HEK293T (cell line): ENCODE data around the gene KIF1A.

Experiments
- CTCF ChIA-PET: fragments of 350-600 bp; formaldehyde crosslinking; extraction: SDS; loops from one replicate; lab custom pipeline; 2021; ENCODE audit warnings: antibody characterized with exemption, inconsistent platforms; lab: Yijun Ruan, JAX
- POLR2A ChIA-PET: fragments of 350-600 bp; formaldehyde crosslinking; extraction: SDS; loops from one replicate; lab custom pipeline; 2020; ENCODE audit warnings: antibody characterized with exemption, inconsistent platforms; lab: Yijun Ruan, JAX
- DNase-seq: peaks from one replicate; pipeline ENCODE4 v3.0.0; 2012; ENCODE audit warnings: mixed read lengths; ENCODE audit errors: extremely low spot score
- ARNT ChIP-seq: fragments of 450-650 bp; IDR thresholded peaks from 2 replicates; pipeline ENCODE4 v1.6.1; 2017; ENCODE audit warnings: mild to moderate bottlenecking
- BHLHE40 ChIP-seq: fragments of 450-650 bp; IDR thresholded peaks from 2 replicates; pipeline ENCODE4 v1.6.1; 2016; ENCODE audit warnings: mild to moderate bottlenecking, moderate library complexity, borderline replicate concordance
- CTBP1 ChIP-seq: fragments of 450-650 bp; IDR thresholded peaks from 2 replicates; pipeline ENCODE4 v1.6.1; 2016; ENCODE audit warnings: borderline replicate concordance
- ELF4 ChIP-seq: fragments of 450-650 bp; IDR thresholded peaks from 2 replicates; pipeline ENCODE4 v1.6.1; 2017; ENCODE audit warnings: antibody characterized with exemption
- FOXA1 ChIP-seq: fragments of 450-650 bp; IDR thresholded peaks from 2 replicates; pipeline ENCODE4 v1.6.1; 2016; ENCODE audit warnings: mild to moderate bottlenecking
- FOXK2 ChIP-seq: fragments of 450-650 bp; IDR thresholded peaks from 2 replicates; pipeline ENCODE4 v1.6.1; 2016; ENCODE audit warnings: mild to moderate bottlenecking
- FOXM1 ChIP-seq: fragments of 450-650 bp; IDR thresholded peaks from 2 replicates; pipeline ENCODE4 v1.6.1; 2017; ENCODE audit warnings: mild to moderate bottlenecking, borderline replicate concordance
- HDGF ChIP-seq: fragments of 450-650 bp; IDR thresholded peaks from 2 replicates; pipeline ENCODE4 v1.6.1; 2017; ENCODE audit warnings: antibody characterized with exemption, borderline replicate concordance
- L3MBTL2 ChIP-seq: fragments of 450-650 bp; conservative IDR thresholded peaks from 2 replicates; pipeline ENCODE4 v1.6.1; 2016; ENCODE audit warnings: mild to moderate bottlenecking
- LEF1 ChIP-seq: fragments of 450-650 bp; IDR thresholded peaks from 2 replicates; pipeline ENCODE4 v1.6.1; 2017; ENCODE audit warnings: mild to moderate bottlenecking, borderline replicate concordance
- NFRKB ChIP-seq: fragments of 450-650 bp; IDR thresholded peaks from 2 replicates; pipeline ENCODE4 v1.6.1; 2016; ENCODE audit warnings: mild to moderate bottlenecking, moderate library complexity
- SP1 ChIP-seq: fragments of 450-650 bp; IDR thresholded peaks from 2 replicates; pipeline ENCODE4 v1.6.1; 2017
- SUZ12 ChIP-seq: fragments of 450-650 bp; IDR thresholded peaks from 2 replicates; pipeline ENCODE4 v1.6.1; 2016; ENCODE audit warnings: mild to moderate bottlenecking
- TARDBP ChIP-seq: fragments of 450-650 bp; IDR thresholded peaks from 2 replicates; pipeline ENCODE4 v1.6.1; 2016
- ZNF384 ChIP-seq: fragments of 450-650 bp; IDR thresholded peaks from 2 replicates; pipeline ENCODE4 v1.6.1; 2016
- TF ChIP-seq, protein P1 (sequence below): fragments of 450-650 bp; IDR thresholded peaks from 2 replicates; pipeline ENCODE4 v1.6.1; 2016

KIF1A gene

GRCh38 chr2:240819858-240820606 lies at the start of gene KIF1A:
KIF1A (minus strand) TSS chr2:240820219; CDS start chr2:240797752, 22,467 bp downstream.
- ChIA-PET CTCF (interaction anchor here (1.3 kb wide), 1 partner anchor 13 kb away, joined by 4 read pairs; no protein-coding TSS in a partner anchor), POLR2A (interaction anchor here (0.5 to 1.1 kb wide), 8 partner anchors 8 to 77 kb away, joined by 3 to 8 read pairs (median 4); no protein-coding TSS in a partner anchor)
- TF ChIP-seq L3MBTL2 (0 out of 2 replicates have a peak, but pooled peaks have one; percentile 13), CTBP1 (no peak)
- DNase-seq, result peak; percentile 66

- ChIA-PET CTCF (no interaction called here), POLR2A (no interaction called here)
- no peak for DNase-seq
- TF ChIP-seq SP1 (no peak), ZNF384 (no peak), NFRKB (no peak), CTBP1 (no peak), L3MBTL2 (no peak), FOXA1 (no peak), HDGF (no peak), ARNT (no peak), FOXK2 (no peak)
- TF ChIP-seq, protein P1, sequence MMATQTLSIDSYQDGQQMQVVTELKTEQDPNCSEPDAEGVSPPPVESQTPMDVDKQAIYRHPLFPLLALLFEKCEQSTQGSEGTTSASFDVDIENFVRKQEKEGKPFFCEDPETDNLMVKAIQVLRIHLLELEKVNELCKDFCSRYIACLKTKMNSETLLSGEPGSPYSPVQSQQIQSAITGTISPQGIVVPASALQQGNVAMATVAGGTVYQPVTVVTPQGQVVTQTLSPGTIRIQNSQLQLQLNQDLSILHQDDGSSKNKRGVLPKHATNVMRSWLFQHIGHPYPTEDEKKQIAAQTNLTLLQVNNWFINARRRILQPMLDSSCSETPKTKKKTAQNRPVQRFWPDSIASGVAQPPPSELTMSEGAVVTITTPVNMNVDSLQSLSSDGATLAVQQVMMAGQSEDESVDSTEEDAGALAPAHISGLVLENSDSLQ, result no peak
Measured at GRCh38 chr2:240869109-240869955, 49.3 kb upstream of the KIF1A start.

DNA sequence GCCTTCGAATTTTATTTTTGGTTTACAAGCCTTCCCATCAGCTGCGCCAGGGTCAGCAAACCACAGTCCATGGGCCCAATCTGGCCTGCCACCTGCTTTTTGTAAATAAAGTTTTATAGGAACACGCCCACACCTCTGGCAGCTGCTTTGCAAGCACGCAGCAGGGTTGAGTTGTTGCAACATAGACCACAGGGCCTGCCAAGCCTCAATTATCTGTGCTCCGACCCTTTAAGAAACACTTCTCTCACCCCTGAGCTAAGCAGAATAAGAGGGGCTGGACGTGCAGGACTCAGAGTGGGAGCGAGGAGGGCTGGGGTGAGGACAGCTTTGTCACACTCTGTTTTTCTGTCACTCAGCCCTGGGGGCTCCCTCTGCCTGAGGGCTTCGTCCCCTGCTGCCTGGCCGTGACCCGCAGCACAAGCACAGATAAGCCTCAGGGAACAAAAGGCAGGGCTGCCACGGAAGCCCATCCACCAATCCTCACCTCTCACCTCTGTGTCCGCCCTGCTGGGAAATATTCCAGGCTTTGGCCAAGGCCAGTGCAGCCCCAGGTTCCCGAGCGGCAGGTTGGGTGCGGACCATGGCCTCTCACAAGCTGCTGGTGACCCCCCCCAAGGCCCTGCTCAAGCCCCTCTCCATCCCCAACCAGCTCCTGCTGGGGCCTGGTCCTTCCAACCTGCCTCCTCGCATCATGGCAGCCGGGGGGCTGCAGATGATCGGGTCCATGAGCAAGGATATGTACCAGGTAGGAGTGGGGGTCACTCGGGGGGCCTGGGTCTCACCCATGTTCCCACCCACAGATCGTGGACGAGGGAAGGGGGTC lies 48.5 kb upstream of the KIF1A start, which contains the start of gene AGXT:
Gene AGXT (plus strand): TSS at position 539 of the 823 bp plus-strand sequence. CDS start 42 bp downstream, at position 581.
- ChIA-PET POLR2A (no interaction called here), CTCF (no interaction called here)
- no peak for DNase-seq
- TF ChIP-seq FOXA1 (no peak), NFRKB (no peak), ZNF384 (no peak), BHLHE40 (no peak), FOXM1 (no peak), SUZ12 (no peak), LEF1 (no peak), TARDBP (no peak), SP1 (no peak), ARNT (no peak), HDGF (no peak), L3MBTL2 (no peak)
- TF ChIP-seq, protein P1, result no peak

DNA sequence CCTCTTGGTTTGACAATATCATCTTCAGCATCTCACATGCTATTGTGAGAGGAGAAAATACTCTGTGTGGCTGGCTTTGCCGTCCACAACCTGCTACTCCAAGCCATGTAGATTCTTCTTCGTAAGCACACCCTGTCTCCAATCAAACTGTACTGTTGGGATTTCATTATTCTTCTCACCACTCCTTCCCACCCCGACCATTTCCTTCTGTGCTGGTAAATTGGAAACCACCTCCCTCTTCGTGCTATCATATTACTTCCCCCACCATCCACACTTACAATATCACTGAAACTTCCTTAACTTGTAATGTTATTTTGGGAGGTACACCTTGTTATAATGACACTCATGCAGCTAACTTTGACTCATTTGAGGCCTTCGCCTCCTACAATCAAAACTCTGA lies 45.4 kb upstream of the KIF1A start:
- no peak for DNase-seq
- POLR2A ChIA-PET, result no interaction called here
- TF ChIP-seq HDGF (no peak), ELF4 (no peak), SUZ12 (no peak), FOXK2 (no peak), FOXM1 (no peak), LEF1 (no peak), NFRKB (no peak), L3MBTL2 (no peak), ZNF384 (no peak)
- CTCF ChIA-PET, result no interaction called here

DNA sequence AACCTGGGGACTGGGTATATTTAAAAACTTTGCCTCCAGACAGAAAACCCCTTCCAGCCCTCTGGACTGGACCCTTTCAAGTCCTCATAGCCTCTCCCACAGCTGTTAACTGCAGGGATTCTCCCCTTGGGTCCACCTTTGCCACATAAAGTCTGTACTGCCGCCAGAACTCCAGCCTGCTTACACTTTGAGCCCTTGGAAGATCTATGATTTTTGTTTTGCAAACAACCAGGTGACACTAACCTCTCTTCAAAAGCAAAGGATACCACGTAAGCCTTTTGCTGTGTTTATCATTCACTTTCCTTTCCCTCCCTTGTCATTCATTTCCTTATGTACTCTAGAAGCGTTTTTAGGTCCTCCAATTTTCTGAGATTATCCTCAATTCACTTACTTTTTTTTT lies 44.5 kb upstream of the KIF1A start:
- TF ChIP-seq L3MBTL2 (no peak), SP1 (no peak), FOXM1 (no peak), LEF1 (no peak), ARNT (no peak), SUZ12 (no peak), CTBP1 (no peak), ELF4 (no peak), ZNF384 (no peak), FOXK2 (no peak)
- DNase-seq, result no peak
- ChIA-PET POLR2A (no interaction called here), CTCF (no interaction called here)

DNA sequence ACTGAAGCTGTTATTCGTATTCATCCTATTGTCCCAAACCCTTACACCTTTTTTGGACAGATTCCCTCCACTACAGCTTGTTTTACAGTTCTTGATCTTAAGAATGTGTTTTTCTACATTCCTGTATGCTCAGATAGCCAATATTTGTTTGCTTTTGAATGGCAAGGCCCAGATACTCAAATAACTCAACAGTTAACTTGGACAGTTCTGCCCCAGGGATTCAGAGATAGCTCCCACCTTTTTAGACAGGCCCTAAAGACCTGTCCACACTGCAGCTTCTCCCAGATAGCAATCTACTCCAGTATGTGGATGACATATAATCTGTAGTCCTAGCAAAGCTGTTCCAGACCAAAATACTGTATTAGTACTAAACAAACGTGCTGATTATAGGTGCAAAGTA lies 41.5 kb upstream of the KIF1A start:
- no peak for TF ChIP-seq SUZ12
- no peak for TF ChIP-seq LEF1
- TF ChIP-seq ARNT, result no peak
- TF ChIP-seq SP1, result no peak
- TF ChIP-seq CTBP1, result no peak
- no peak for TF ChIP-seq FOXA1
- no peak for TF ChIP-seq L3MBTL2
- no peak for TF ChIP-seq HDGF
- no peak for TF ChIP-seq FOXM1
- TF ChIP-seq ELF4, result no peak
- TF ChIP-seq BHLHE40, result no peak
- TF ChIP-seq, protein P1, result no peak
- TF ChIP-seq ZNF384, result no peak
- no peak for TF ChIP-seq NFRKB
- TF ChIP-seq TARDBP, result no peak
- TF ChIP-seq FOXK2, result no peak
- CTCF ChIA-PET, result interaction anchor here (1.0 kb wide), 1 partner anchor 21 kb away, joined by 3 read pairs; no protein-coding TSS in a partner anchor
- POLR2A ChIA-PET, result no interaction called here

More for the DNA sequence above, 41.5 kb upstream of the KIF1A start:
- no peak for DNase-seq
